Vagina (tissue), 2 donors: ENCODE measurements around the gene OR2A1.
"Not testable (repeated sequence)": the region's sequence is repeated elsewhere in the genome, so short reads cannot be mapped to it uniquely, and the experiment has no call there.

Experiments used
- CTCF ChIP-seq, 3 experiments: fragments of 450-650 bp in 2 of 3; fragments of 200-600 bp in 1 of 3; sonication (generic) in 1 of 3; IDR thresholded peaks; one replicate each; pipeline ENCODE4 v1.5.1; 2017 to 2019; ENCODE audit warnings: antibody characterized with exemption in 3 of 3, mild to moderate bottlenecking in 2 of 3, moderate library complexity in 2 of 3
- POLR2AphosphoS5 ChIP-seq, 2 donors: sonication (generic); formaldehyde crosslinking; IDR thresholded peaks; one replicate each; pipeline ENCODE4 v1.9.0; 2017; ENCODE audit warnings: antibody characterized with exemption in 2 of 2, mild to moderate bottlenecking in 2 of 2, low read depth in 1 of 2; ENCODE audit not compliant: insufficient read depth in 1 of 2

GRCh38 chr7:144331221-144331995 lies 19.2 kb downstream of the OR2A1 start:
- TF ChIP-seq CTCF (IDR thresholded peaks at IDR 0.05); POLR2AphosphoS5 (IDR thresholded peaks at IDR 0.05; ENCODE audit: insufficient read depth in 1 of 2, low read depth in 1 of 2): not testable (repeated sequence)
